ENCODE results near the gene GTPBP2. TPM values are rescaled to one million over a fixed set of nuclear protein-coding genes. Genes with fewer than 3 reads are reported as not detected.

GTPBP2 gene
- total and polyA plus RNA-seq, 2 of the 13 experiments (the other 11 are each of a cell fraction or from before 2014, with no cell fraction given), result 26.9 to 88.2 TPM

DNA sequence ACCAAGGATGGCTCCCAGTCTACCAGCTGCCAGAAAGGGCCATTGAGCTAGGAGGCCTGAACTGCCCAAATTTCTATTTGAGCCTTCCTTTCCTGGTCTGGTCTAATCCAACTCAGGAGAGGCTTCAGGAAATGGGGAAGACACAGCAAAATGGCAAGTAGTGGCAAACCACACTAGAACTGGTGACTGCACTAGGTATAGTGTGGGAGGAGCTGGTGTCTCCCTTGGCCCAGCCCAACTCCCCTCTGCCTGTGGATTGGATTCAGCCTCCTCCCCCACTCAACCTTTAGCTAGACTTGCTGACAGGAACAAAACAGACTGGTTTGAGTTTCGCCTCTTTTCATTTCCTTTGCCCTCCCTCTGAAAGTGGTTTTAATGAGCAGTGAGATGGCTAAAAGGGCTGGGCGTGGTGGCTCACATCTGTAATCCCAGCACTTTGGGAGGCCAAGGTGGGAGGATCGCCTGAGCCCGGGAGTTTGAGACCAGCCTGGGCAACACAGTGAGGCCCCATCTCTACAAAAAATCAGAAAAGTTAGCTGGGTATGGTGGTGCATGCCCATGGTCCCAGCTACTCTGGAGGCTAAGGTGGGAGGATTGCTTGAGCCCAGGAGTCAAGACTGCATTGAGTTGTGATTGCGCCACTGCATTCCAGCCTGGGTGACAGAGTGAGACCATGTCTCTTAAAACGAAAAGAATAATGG, 41.0 kb upstream of the GTPBP2 start (continued):
- TF ChIP-seq, protein P1, sequence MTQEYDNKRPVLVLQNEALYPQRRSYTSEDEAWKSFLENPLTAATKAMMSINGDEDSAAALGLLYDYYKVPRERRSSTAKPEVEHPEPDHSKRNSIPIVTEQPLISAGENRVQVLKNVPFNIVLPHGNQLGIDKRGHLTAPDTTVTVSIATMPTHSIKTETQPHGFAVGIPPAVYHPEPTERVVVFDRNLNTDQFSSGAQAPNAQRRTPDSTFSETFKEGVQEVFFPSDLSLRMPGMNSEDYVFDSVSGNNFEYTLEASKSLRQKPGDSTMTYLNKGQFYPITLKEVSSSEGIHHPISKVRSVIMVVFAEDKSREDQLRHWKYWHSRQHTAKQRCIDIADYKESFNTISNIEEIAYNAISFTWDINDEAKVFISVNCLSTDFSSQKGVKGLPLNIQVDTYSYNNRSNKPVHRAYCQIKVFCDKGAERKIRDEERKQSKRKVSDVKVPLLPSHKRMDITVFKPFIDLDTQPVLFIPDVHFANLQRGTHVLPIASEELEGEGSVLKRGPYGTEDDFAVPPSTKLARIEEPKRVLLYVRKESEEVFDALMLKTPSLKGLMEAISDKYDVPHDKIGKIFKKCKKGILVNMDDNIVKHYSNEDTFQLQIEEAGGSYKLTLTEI (CRISPR knock-in tag; conservative IDR thresholded peaks at IDR 0.05), result no peak
- TF ChIP-seq, protein P2, sequence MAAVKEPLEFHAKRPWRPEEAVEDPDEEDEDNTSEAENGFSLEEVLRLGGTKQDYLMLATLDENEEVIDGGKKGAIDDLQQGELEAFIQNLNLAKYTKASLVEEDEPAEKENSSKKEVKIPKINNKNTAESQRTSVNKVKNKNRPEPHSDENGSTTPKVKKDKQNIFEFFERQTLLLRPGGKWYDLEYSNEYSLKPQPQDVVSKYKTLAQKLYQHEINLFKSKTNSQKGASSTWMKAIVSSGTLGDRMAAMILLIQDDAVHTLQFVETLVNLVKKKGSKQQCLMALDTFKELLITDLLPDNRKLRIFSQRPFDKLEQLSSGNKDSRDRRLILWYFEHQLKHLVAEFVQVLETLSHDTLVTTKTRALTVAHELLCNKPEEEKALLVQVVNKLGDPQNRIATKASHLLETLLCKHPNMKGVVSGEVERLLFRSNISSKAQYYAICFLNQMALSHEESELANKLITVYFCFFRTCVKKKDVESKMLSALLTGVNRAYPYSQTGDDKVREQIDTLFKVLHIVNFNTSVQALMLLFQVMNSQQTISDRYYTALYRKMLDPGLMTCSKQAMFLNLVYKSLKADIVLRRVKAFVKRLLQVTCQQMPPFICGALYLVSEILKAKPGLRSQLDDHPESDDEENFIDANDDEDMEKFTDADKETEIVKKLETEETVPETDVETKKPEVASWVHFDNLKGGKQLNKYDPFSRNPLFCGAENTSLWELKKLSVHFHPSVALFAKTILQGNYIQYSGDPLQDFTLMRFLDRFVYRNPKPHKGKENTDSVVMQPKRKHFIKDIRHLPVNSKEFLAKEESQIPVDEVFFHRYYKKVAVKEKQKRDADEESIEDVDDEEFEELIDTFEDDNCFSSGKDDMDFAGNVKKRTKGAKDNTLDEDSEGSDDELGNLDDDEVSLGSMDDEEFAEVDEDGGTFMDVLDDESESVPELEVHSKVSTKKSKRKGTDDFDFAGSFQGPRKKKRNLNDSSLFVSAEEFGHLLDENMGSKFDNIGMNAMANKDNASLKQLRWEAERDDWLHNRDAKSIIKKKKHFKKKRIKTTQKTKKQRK (IDR thresholded peaks at IDR 0.05; ENCODE audit: low read length), result no peak
- TF ChIP-seq, protein P3, sequence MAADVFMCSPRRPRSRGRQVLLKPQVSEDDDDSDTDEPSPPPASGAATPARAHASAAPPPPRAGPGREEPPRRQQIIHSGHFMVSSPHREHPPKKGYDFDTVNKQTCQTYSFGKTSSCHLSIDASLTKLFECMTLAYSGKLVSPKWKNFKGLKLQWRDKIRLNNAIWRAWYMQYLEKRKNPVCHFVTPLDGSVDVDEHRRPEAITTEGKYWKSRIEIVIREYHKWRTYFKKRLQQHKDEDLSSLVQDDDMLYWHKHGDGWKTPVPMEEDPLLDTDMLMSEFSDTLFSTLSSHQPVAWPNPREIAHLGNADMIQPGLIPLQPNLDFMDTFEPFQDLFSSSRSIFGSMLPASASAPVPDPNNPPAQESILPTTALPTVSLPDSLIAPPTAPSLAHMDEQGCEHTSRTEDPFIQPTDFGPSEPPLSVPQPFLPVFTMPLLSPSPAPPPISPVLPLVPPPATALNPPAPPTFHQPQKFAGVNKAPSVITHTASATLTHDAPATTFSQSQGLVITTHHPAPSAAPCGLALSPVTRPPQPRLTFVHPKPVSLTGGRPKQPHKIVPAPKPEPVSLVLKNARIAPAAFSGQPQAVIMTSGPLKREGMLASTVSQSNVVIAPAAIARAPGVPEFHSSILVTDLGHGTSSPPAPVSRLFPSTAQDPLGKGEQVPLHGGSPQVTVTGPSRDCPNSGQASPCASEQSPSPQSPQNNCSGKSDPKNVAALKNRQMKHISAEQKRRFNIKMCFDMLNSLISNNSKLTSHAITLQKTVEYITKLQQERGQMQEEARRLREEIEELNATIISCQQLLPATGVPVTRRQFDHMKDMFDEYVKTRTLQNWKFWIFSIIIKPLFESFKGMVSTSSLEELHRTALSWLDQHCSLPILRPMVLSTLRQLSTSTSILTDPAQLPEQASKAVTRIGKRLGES (CRISPR knock-in tag; IDR thresholded peaks at IDR 0.05; ENCODE audit: borderline replicate concordance), result no peak
- TF ChIP-seq, protein P4, sequence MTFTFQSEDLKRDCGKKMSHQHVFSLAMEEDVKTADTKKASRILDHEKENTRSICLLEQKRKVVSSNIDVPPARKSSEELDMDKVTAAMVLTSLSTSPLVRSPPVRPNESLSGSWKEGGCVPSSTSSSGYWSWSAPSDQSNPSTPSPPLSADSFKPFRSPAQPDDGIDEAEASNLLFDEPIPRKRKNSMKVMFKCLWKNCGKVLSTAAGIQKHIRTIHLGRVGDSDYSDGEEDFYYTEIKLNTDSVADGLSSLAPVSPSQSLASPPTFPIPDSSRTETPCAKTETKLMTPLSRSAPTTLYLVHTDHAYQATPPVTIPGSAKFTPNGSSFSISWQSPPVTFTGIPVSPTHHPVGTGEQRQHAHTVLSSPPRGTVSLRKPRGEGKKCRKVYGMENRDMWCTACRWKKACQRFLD (CRISPR knock-in tag; IDR thresholded peaks at IDR 0.05; ENCODE audit: borderline replicate concordance), result no peak
- TF ChIP-seq ZNF20 (CRISPR knock-in tag; IDR thresholded peaks at IDR 0.05), result no peak
- TF ChIP-seq, protein P5, sequence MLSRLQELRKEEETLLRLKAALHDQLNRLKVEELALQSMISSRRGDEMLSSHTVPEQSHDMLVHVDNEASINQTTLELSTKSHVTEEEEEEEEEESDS (CRISPR knock-in tag; IDR thresholded peaks at IDR 0.05; ENCODE audit: borderline replicate concordance), result no peak
- TF ChIP-seq GATA4 (IDR thresholded peaks at IDR 0.05; ENCODE audit: borderline replicate concordance, low read depth), result no peak
- TF ChIP-seq, protein P6, sequence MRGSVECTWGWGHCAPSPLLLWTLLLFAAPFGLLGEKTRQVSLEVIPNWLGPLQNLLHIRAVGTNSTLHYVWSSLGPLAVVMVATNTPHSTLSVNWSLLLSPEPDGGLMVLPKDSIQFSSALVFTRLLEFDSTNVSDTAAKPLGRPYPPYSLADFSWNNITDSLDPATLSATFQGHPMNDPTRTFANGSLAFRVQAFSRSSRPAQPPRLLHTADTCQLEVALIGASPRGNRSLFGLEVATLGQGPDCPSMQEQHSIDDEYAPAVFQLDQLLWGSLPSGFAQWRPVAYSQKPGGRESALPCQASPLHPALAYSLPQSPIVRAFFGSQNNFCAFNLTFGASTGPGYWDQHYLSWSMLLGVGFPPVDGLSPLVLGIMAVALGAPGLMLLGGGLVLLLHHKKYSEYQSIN (CRISPR knock-in tag; IDR thresholded peaks at IDR 0.05; ENCODE audit: borderline replicate concordance), result no peak
- no peak for TF ChIP-seq CAMTA2 (CRISPR knock-in tag; IDR thresholded peaks at IDR 0.05; ENCODE audit: borderline replicate concordance)
- peak; percentile 54; the same call in 1 of the 2 replicates for TF ChIP-seq ZNF121 (CRISPR knock-in tag; IDR thresholded peaks at IDR 0.05)
- TF ChIP-seq CCAR2 (optimal IDR thresholded peaks at IDR 0.05; ENCODE audit: low read depth, low read length), result no peak
- TF ChIP-seq, protein P7, sequence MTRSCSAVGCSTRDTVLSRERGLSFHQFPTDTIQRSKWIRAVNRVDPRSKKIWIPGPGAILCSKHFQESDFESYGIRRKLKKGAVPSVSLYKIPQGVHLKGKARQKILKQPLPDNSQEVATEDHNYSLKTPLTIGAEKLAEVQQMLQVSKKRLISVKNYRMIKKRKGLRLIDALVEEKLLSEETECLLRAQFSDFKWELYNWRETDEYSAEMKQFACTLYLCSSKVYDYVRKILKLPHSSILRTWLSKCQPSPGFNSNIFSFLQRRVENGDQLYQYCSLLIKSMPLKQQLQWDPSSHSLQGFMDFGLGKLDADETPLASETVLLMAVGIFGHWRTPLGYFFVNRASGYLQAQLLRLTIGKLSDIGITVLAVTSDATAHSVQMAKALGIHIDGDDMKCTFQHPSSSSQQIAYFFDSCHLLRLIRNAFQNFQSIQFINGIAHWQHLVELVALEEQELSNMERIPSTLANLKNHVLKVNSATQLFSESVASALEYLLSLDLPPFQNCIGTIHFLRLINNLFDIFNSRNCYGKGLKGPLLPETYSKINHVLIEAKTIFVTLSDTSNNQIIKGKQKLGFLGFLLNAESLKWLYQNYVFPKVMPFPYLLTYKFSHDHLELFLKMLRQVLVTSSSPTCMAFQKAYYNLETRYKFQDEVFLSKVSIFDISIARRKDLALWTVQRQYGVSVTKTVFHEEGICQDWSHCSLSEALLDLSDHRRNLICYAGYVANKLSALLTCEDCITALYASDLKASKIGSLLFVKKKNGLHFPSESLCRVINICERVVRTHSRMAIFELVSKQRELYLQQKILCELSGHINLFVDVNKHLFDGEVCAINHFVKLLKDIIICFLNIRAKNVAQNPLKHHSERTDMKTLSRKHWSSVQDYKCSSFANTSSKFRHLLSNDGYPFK (CRISPR knock-in tag; IDR thresholded peaks at IDR 0.05; ENCODE audit: borderline replicate concordance), result no peak
- TF ChIP-seq SP1 (IDR thresholded peaks at IDR 0.05), result no peak
- TF ChIP-seq SP1 (CRISPR knock-in tag; IDR thresholded peaks at IDR 0.05), result no peak
